HUES6 (cell line): Measurements from ENCODE around the gene TRHDE.

Experiments used
- H3K27ac ChIP-seq: 2 replicates; pipeline ENCODE4 v1.7.0; 2013; ENCODE audit warnings: low read depth, mild to moderate bottlenecking, low read length, inconsistent platforms
- H3K27me3 ChIP-seq: 2 replicates; pipeline ENCODE4 v1.6.1; 2013; ENCODE audit warnings: low read length; ENCODE audit not compliant: control insufficient read depth, insufficient read depth
- H3K36me3 ChIP-seq: 2 replicates; pipeline ENCODE4 v1.6.1; 2013; ENCODE audit warnings: low read length; ENCODE audit not compliant: control insufficient read depth, insufficient read depth
- H3K4me1 ChIP-seq: 2 replicates; pipeline ENCODE4 v1.6.1; 2013; ENCODE audit warnings: low read length; ENCODE audit not compliant: control insufficient read depth, insufficient read depth
- H3K4me3 ChIP-seq: 2 replicates; pipeline ENCODE4 v1.5.1; 2013; ENCODE audit warnings: low read depth, low read length
- H3K9ac ChIP-seq: one replicate; pipeline ENCODE4 v1.6.1; 2013; ENCODE audit warnings: mild to moderate bottlenecking, low read length
- H3K9me3 ChIP-seq: 2 replicates; pipeline ENCODE4 v1.6.1; 2013; ENCODE audit warnings: low read depth, low read length; ENCODE audit not compliant: control insufficient read depth, insufficient read depth

The TRHDE gene

GRCh38 chr12:72288911-72289310 lies 16.7 kb downstream of the TRHDE start:
- H3K4me1 ChIP-seq = no peaks in the 10 kb centered on the region
- no peaks in the 10 kb centered on the region for H3K27me3 ChIP-seq
- no peak overlapping the region for H3K9ac ChIP-seq
- no peak overlapping the region for H3K4me3 ChIP-seq
- no peaks in the 10 kb centered on the region for H3K36me3 ChIP-seq
- no peaks in the 10 kb centered on the region for H3K9me3 ChIP-seq
- H3K27ac ChIP-seq = no peak overlapping the region

- Histone ChIP-seq H3K4me3 (no peak overlapping the region), H3K4me1 (no peaks in the 10 kb centered on the region), H3K36me3 (no peaks in the 10 kb centered on the region), H3K27ac (no peak overlapping the region), H3K9ac (no peak overlapping the region), H3K9me3 (no peaks in the 10 kb centered on the region), H3K27me3 (no peaks in the 10 kb centered on the region)
Observed at GRCh38 chr12:72289633-72290032, 17.5 kb downstream of the TRHDE start.

- Histone ChIP-seq H3K4me3 (no peak overlapping the region), H3K9me3 (no peaks in the 10 kb centered on the region), H3K9ac (no peak overlapping the region), H3K27ac (no peak overlapping the region), H3K36me3 (no peaks in the 10 kb centered on the region), H3K27me3 (no peaks in the 10 kb centered on the region), H3K4me1 (no peaks in the 10 kb centered on the region)
Observed at GRCh38 chr12:72291175-72291574, 19.0 kb downstream of the TRHDE start.

- Histone ChIP-seq H3K36me3 (no peaks in the 10 kb centered on the region), H3K27ac (no peak overlapping the region), H3K4me1 (no peaks in the 10 kb centered on the region), H3K27me3 (no peaks in the 10 kb centered on the region), H3K4me3 (no peak overlapping the region), H3K9ac (no peak overlapping the region), H3K9me3 (no peaks in the 10 kb centered on the region)
Observed at GRCh38 chr12:72293701-72294100, 21.5 kb downstream of the TRHDE start.

GRCh38 chr12:72295101-72295500 lies 22.9 kb downstream of the TRHDE start:
- H3K9ac ChIP-seq = no peak overlapping the region
- H3K27ac ChIP-seq = no peak overlapping the region

GRCh38 chr12:72295744-72296143 lies 23.6 kb downstream of the TRHDE start:
- H3K36me3 ChIP-seq = no peaks in the 10 kb centered on the region
- H3K27me3 ChIP-seq = no peaks in the 10 kb centered on the region
- H3K27ac ChIP-seq = no peak overlapping the region
- H3K9ac ChIP-seq = no peak overlapping the region
- no peaks in the 10 kb centered on the region for H3K9me3 ChIP-seq
- H3K4me1 ChIP-seq = no peaks in the 10 kb centered on the region
- no peak overlapping the region for H3K4me3 ChIP-seq

More at GRCh38 chr12:72295101-72295500, 22.9 kb downstream of the TRHDE start:
- Histone ChIP-seq H3K9me3 (no peaks in the 10 kb centered on the region), H3K36me3 (no peaks in the 10 kb centered on the region), H3K4me1 (no peaks in the 10 kb centered on the region), H3K4me3 (no peak overlapping the region), H3K27me3 (no peaks in the 10 kb centered on the region)

GRCh38 chr12:72296389-72296788 lies 24.2 kb downstream of the TRHDE start:
- Histone ChIP-seq H3K9ac (no peak overlapping the region), H3K4me1 (no peaks in the 10 kb centered on the region), H3K4me3 (no peak overlapping the region), H3K27me3 (no peaks in the 10 kb centered on the region), H3K36me3 (no peaks in the 10 kb centered on the region), H3K9me3 (no peaks in the 10 kb centered on the region), H3K27ac (no peak overlapping the region)

- no peak overlapping the region for H3K4me3 ChIP-seq
- H3K9ac ChIP-seq = no peak overlapping the region
- no peaks in the 10 kb centered on the region for H3K36me3 ChIP-seq
- H3K27me3 ChIP-seq = no peaks in the 10 kb centered on the region
- H3K27ac ChIP-seq = no peak overlapping the region
- no peaks in the 10 kb centered on the region for H3K9me3 ChIP-seq
- no peaks in the 10 kb centered on the region for H3K4me1 ChIP-seq
Observed at GRCh38 chr12:72297666-72298065, 25.5 kb downstream of the TRHDE start.

GRCh38 chr12:72300728-72301127 lies 28.6 kb downstream of the TRHDE start:
- no peaks in the 10 kb centered on the region for H3K36me3 ChIP-seq

GRCh38 chr12:72304751-72305150 lies 32.6 kb downstream of the TRHDE start:
- Histone ChIP-seq H3K27me3 (no peaks in the 10 kb centered on the region), H3K27ac (no peak overlapping the region), H3K36me3 (no peaks in the 10 kb centered on the region), H3K4me1 (no peaks in the 10 kb centered on the region), H3K4me3 (no peak overlapping the region), H3K9me3 (no peaks in the 10 kb centered on the region), H3K9ac (no peak overlapping the region)

More at GRCh38 chr12:72300728-72301127, 28.6 kb downstream of the TRHDE start:
- Histone ChIP-seq H3K27ac (no peak overlapping the region), H3K4me3 (no peak overlapping the region), H3K27me3 (no peaks in the 10 kb centered on the region), H3K9me3 (no peaks in the 10 kb centered on the region), H3K4me1 (no peaks in the 10 kb centered on the region), H3K9ac (no peak overlapping the region)

GRCh38 chr12:72307229-72307628 lies 35.1 kb downstream of the TRHDE start:
- Histone ChIP-seq H3K4me1 (no peaks in the 10 kb centered on the region), H3K36me3 (no peaks in the 10 kb centered on the region), H3K9ac (no peak overlapping the region), H3K27me3 (no peaks in the 10 kb centered on the region), H3K9me3 (no peaks in the 10 kb centered on the region), H3K27ac (no peak overlapping the region), H3K4me3 (no peak overlapping the region)

- Histone ChIP-seq H3K27me3 (no peaks in the 10 kb centered on the region), H3K9ac (no peak overlapping the region), H3K9me3 (no peaks in the 10 kb centered on the region), H3K27ac (no peak overlapping the region), H3K36me3 (no peaks in the 10 kb centered on the region), H3K4me1 (no peaks in the 10 kb centered on the region), H3K4me3 (no peak overlapping the region)
Observed at GRCh38 chr12:72311946-72312345, 39.8 kb downstream of the TRHDE start.
